ENCODE results near the gene ST7.

The ST7 gene

DNA sequence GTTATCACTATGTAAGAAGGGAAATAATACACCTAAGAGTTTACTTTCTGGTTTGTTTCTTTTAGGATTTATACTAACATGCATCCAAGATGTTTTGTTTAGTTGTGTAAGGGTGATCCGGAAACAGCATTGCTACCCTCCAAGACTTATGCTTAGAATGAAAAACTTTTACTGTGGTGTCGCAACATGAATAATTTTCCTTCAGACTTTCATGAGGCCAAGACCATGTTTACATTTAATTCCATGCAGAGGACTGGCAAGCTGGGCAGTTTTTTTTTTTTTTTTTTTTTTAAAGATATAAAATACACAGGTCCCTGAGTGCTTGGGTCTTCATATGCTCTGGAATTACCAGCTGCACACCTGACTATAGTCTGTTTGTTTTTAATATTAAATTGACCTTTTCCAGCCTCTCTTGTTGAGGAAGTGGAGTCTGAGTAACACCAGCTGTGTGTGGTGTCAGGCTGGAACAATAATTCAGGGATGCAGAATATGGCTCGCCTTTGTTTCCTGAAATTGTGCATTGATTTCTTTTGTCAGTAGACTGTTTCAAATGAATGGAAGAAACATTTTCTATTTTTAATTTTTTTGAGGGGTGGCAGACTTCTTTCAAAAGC, 81.7 kb downstream of the ST7 start:
- DNase-seq = peak; percentile 92

DNA sequence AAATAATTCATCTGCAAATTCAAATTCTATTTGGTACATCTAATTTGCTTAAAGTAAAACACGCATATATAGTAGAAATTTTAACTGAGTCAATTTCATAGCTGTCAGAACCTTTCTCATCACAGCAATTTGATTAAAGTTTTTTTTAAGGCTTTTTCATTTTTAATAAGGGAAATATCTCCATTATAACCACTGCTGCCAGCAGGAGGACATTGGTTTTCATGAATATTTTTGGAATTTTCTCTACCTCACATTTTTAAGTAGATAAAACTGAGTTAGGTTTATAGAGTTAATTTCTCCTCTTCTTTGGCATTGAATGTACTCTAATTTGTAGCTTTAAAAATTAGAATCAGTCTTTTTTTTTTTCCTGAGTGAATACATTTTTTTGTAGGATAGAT, 82.2 kb downstream of the ST7 start:
- peak; percentile 28 for DNase-seq

DNA sequence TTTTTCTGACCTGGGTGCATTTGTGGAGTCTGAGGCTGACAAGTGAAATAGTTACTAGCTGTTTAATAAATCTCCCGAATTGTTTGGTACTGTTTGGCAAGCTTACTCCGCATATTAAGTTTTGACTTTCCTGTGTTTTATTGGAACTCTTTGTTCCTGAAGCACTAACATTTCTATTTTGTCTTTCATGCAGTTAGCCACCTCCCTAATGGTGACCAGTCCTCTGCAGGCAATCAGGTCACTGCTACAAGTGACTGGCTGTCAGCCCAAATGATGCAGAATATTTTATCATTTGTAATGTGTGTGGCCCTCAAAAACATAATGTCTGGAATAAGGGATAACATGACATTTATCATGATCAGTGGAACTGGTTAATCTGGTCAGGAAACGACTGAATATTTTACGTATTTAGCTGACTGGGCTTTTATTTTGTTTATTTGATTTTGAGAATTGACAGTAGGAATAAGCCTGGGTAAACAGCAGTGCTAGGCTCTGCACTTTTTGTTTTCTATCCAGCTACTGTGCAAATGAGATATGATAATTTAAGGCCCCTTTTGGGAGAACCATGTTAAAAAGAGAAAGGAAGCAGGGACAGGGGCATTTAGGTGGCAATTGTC, 82.9 kb downstream of the ST7 start:
- peak; percentile 17 for DNase-seq

DNA sequence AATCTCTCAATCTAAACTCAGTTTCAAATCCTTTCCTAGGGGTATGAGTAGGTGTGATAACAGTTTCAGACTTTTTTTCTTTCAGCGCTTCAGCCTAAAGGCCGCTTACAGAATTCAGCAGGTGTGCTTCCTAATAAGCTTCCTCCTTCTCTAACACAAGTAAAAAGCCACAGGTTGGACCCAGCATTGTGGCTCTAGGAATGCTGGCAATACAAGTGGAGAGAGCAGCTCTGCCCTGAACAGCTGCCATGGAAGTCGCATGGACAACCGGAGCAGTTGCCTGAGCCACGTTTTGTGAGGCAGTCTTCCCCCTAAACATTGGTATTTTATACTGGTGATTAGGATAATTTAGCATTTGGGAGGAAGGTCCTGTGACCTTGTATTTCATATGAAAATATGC, 83.5 kb downstream of the ST7 start:
- DNase-seq = peak; percentile 25

GRCh38 chr7:117038408-117038807, 85.1 kb downstream of the ST7 start:
- no peak for DNase-seq

DNA sequence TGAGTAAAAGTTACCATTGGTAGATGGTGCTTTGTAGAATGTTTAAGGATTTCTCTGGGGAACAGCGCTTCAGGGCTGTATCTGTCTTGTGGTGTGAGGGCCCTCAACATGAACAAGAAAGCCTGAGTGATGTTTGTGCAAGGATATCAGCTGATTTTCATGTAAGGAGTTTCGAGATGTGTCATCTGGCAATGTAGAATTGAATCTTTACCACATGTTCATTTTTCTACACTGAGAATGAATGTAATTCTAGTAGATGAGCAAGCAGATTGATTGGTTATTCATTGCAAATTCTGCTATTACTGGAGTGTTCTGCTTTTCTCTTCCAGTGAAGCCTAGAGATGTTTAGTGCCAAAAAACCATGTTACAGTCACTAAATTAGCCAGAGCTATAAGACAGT, 87.7 kb downstream of the ST7 start:
- no peak for DNase-seq

DNA sequence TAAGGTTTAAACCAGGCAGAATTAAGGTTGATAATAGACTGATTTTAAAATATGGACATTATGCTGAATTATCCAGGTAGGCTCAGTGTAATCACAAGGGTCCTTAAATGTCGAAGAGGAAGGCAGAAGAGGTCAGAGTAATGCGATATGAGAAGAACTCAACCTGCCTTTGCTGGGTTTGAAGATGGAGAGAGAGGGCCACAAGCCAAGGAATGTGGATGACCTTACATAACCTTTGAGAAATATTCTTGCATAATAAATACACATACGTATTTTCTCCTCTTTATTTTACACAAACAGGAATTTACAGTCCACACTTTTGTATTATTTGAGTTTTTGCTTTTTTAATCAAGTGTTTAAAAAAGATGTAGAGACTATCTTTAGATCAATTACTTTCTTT, 88.5 kb downstream of the ST7 start:
- DNase-seq = no peak

DNA sequence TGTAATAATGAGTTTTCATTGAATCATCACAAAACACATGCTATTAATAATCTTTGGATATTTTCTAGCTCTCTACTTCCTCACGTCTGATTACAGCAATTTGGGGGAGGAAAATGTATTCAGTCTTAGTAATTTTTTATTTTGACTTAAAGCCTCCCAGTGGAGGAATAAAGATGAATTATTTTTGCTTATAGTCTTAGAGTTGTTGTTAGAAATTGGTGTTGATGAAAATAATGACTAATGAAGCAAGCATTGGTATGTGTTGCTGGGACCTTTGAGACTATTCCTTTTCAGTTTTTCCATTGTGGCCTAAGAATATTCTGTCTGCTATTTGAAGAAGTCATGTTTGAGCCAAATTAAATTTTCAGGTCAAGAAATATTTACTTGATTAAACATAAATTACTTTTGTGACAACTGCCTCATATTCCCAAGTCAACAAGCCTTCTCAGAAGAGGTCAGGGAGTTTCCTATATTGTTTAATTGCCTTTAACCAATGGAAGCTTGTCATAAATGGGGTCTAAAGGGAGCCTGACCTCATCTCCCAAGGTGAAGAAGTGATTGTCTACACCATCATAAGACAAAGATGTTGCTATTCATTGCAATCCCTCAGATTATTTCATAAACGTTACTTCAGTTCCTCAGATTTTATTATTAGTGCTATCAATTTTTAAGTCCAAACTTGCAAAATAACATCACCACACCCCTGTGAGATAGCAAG, 90.0 kb downstream of the ST7 start:
- DNase-seq = no peak

GRCh38 chr7:117044664-117045063, 91.4 kb downstream of the ST7 start:
- DNase-seq = no peak

DNA sequence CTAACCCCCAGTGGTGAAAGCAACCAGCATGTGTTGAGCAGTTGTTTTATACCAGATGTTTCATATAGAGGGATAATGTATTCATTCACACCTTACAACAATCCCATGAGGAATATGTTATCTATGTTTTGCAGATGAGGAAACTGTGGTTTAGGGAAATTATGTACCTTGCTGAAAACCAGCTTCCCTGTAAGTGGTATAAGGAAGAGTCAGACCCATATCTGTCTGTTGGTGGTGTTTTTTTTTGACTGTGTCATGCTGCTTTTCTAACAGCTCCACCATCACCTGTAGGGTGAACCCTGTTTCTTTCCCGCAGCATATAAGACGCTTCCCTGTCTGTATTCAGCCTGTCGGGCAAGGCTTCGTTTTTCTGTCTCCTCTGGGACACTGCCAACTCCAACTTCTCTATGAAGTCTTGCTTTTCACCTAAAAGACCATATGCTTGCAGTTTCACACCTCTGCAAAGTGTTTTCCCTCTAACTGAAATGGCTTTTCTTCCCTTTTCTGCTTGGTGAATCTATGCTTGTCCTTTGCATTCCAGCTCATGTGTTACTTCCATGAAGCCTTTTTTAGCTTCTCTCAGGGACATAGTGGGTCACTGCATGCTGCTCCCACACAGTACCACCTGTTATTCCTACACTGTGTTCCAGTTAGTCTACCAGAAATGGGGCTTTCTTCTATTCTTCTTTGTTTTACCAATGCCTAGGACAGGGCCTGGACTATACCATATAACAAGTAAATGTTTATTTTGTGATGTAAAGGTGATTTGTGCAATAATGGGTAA, 92.8 kb downstream of the ST7 start:
- DNase-seq = no peak

GRCh38 chr7:117047496-117047895, 94.2 kb downstream of the ST7 start:
- DNase-seq = no peak

DNA sequence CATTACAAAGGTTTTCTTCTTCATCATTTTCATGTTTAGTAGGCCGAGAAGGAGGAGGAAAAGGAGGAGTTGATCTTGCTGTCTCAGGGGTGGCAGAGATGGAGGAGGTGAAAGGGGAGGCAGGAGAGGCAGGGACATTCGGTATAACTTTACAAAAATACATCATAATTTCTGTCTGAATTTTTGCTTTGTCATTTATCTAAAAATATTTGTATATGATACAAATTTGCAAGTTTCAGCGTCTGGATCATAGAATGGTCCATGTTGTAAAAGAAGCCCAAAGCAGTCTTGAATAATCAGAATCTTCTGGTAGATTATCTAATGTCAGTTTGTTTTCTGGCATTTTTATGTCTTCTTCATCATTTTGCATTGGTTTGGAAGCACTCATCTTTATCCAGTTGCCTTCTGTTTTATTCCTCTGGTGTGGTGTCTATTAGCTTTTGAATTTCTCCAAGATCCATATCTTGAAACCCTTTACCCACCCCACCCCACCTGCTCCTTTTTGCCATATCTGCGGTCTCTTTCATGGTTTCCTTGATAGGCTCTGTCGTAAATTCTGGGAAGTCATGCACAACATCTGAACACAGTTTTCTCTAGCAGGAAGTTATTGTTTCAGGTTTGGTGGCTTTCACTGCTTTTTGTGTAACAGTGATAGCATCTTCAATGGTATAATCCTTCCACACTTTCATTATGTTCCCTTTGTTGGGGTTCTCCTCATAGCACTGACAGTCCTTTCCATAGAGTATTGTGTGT, 95.0 kb downstream of the ST7 start:
- no peak for DNase-seq

DNA sequence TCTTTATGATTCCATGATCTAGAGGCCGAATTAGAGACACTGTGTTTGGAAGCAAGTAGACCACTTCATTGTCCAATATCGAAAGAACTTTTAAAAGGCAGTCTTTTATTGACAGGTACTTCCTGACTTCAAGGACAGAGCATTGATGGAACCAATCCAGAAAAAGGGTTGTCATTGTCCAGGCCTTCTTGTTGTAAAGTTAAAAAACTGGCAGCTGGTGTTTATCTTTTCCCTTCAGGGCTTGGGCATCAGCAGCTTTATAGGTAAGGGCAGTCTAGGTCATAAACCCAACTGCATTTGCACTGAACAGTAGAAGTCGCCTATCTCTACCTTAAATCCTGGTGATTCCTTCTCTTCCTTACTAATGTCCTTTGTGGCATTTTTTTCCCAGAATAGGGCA, 95.6 kb downstream of the ST7 start:
- DNase-seq = no peak

DNA sequence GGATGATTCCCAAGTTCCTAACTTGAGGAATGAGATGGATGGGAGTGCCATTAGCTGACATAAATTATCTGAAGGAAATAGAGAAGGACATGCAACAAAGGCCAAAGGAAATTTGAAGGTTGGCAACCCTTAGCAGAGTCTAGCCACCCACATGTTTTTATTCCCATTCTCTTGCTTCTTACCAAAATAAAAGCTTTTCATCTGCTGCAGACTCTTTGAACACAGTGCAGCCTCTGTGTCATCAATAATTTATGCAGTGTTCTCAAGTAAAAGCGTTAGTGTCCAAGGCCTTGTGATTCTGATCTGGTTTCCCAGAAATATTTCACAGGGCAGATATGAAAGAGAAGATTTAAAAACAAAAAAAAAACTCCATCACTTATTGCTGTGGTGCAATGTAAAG, 98.5 kb downstream of the ST7 start:
- no peak for DNase-seq

- no peak for DNase-seq
Observed at GRCh38 chr7:117053432-117053831, 100.1 kb downstream of the ST7 start.

GRCh38 chr7:117061751-117062150, 108.5 kb downstream of the ST7 start:
- DNase-seq = no peak

- DNase-seq = no peak
Observed at GRCh38 chr7:117062300-117062699, 109.0 kb downstream of the ST7 start.

DNA sequence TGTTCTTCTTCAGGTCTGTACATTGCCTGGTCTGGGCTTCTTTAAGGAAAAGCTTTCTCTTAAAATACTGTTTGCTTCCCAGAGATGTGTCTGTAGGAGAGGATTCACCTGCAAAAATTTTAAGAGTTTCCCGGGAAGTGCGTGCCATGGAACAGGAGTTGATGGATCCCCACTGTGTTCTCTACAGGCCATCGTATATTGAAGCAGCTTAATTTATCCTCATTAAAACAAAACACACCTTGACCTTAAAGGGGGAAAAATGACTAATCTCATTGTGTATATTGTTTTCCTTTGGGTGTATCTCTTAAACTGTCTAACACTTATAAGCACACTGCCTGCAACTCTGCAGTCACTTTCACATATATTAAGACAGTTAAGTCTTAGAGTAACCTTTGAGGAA, 111.4 kb downstream of the ST7 start:
- no peak for DNase-seq

DNA sequence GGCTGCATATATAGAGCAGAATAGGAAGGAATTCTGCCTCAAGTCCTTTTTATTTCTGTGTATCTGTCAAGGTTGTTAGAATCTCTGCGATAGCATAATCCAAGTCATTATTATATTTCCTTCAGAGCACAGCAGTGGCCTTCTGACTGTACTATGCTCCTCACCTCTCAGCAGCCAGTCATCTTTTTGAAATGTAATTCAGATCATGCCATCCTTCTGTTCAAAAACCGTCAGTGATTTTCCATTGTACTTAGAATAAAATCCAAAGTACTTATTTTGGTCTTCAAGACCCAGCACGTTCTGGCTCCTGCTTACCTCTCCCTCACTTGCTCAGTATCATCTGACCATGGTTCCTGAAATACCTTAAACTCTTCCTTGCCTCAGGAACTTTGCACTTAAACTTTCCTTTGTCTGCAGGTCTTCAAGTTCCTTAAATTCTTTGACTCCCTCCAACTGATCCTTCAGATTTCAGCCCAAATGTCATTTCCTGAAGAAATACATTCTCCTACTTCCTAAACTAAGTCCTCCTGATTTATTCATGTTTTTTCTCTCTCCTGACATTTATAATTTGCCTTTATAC, 112.4 kb downstream of the ST7 start:
- DNase-seq = no peak

- no peak for DNase-seq
Observed at GRCh38 chr7:117066668-117067067, 113.4 kb downstream of the ST7 start.

- DNase-seq = no peak
Observed at GRCh38 chr7:117067340-117067739, 114.0 kb downstream of the ST7 start.

DNA sequence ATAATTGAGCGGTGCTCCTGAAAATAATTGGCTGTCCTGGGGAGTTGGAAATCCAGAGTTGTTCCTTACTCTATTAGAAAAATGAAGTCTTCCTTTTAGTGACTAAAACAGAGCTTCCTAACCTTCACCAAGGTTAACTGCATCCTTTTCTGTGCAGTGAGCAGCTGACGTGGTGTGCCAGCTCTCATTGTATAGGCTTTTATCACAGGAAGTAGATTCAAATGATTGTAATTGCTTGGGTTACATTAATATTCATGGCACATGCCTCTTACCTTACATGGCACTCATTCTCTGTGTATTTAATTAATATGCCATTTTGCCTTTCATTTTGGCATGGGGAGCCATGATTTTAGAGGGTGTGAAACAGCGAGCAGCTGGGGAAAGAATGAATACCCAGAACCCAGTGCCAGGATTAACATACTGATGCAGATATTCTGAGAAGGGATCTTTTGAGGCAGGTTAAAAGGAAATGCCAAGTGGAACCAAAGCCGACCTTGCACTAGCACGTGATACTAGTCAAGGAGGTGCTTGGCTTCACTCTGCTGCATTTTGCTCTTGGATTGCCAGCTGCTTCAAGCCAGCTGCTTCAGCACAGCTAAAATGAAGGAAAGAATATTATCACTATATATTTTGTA, 115.3 kb downstream of the ST7 start:
- DNase-seq = peak; percentile 92

All from DMS53 (cell line).